GM19023 (cell line): ENCODE measurements around the gene RCAN1.
"Not testable (repeated sequence)": the region's sequence is repeated elsewhere in the genome, so short reads cannot be mapped to it uniquely, and the experiment has no call there.

Experiments used
- ATAC-seq: cut with Tn5 transposase; IDR thresholded peaks from one replicate; pipeline ENCODE4 v1.9.1; 2021; ENCODE audit warnings: mild to moderate bottlenecking, moderate library complexity; ENCODE audit not compliant: unreplicated experiment

RCAN1 gene

DNA sequence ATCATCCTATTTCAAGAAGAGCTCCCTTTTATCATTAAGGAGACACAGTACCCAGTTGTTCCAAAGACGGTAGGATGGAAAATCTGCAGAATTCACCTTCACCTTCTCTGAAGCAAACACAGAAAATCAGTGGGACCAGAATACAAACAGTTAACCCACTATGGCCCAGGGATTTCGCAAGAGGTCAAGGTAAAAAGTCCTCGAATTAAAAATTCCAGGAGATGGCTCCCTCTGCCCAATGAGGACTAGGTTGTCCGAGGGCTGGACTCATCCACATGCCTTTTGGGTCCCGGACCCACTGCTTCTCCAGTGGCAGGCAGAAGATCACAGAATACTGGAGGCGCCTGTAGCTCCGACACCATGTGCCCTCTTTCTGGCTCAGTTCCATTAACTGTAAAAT lies 42.9 kb downstream of the RCAN1 start:
- ATAC-seq = no peak

DNA sequence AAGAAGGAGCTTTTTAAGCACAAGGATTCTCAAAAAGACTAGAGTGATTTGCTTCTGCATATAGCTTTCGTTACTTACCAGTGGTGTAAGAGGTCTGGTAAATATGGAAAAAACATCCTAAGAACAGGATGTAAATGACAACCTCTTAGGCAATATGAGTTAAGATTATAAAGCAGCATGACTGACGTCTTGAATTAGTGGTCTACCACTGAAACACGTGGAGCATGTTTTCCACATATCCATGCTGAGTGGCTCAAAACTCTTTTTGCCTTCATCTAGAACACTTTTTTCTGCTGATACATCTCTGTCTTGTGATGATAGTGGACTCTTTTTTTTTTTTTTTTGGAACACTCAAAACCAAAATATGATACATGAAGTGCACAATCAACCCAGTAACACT lies 44.6 kb downstream of the RCAN1 start:
- ATAC-seq = no peak

DNA sequence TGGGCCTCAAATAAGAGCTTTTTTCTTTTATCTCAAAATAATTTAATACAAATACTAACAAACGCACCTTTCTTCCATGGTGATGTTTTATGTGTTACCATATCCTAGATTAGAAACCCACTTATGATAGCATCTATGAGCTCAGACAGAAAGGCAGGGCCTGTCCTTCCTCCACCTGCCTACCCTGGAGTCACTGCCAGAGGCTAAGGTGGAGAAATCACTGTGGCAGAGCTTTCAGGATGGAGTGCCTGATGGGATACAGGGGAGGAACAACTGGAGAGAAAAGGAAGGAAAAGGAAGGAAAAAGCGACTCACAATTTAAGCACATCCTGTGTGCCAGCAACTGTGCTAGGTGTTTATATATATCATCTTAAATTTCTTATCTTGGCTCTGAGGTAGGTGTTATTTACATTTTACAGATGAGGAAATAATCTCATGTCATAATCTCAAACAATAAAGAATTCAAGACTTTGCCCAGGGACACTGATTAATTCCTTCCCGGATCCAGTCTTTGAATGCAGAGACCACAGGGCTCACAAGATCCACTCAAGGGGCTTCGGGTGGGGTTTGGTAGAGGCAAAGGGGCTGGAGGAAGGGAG lies 45.4 kb downstream of the RCAN1 start:
- no peak for ATAC-seq

DNA sequence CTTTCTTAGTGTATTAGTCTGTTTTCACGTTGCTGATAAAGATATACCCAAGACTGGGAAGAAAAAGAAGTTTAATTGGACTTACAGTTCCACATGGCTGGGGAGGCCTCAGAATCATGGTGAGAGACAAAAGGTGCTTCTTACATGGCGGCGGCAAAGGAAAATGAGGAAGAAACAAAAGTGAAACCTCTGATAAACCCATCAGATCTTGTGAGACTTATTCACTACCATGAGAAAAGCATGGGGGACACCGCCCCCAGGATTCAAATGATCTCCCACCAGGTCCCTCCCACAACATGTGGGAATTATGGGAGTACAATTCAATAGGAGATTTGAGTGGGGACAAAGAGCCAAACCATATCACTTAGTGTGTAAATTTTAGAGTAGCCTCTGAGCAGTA lies 46.1 kb downstream of the RCAN1 start:
- not testable (repeated sequence) for ATAC-seq

DNA sequence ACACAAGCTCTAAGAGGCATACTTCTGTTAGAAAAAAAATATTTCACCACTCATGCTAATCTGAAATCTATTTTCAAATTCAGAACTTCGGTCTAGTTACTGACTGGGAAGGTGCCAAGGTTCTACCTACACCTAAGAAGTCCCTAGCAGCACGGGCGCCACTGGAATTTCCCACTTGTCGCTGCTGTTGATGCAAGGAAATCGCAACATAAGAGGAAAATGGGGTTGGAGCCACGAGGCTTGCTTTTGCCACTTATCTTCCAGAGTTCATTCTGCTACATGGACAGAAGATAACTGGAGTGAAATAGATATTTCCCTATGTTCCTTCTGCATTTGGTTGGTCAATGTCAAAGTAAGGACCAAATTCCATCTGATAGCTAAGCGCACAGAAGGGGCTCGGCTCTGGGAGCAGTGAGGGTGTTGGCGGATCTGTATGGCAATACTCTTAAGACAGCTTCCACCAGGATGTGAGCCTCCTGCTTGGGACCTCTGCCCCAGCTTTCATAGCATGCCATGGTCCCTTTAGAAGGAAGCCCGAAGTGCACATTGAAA lies 47.2 kb downstream of the RCAN1 start:
- ATAC-seq = no peak

DNA sequence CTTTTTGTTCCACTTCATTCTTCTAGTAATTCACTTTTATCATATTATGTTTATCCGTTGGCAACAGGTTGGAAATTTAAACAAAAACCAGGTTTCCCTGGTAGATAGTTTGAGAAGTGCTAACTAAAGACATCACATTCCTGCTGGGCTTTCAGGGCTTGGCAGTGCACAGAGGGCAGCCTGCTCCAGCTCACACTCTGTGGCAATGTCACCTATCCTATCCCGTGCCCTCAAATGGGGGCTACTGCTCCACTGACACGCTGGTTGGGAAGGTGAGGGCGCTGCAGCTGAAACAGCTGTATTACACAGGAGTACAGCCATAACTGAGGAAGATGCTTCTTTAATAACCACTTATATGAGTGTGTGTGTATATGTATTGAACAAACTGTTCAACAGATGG lies 49.7 kb downstream of the RCAN1 start:
- no peak for ATAC-seq

- ATAC-seq = not testable (repeated sequence)
Observed at GRCh38 chr21:34563370-34563769, 51.5 kb downstream of the RCAN1 start.

- ATAC-seq = no peak
Observed at GRCh38 chr21:34561806-34562205, 53.1 kb downstream of the RCAN1 start.

- no peak for ATAC-seq
Observed at GRCh38 chr21:34560609-34561008, 54.3 kb downstream of the RCAN1 start.

DNA sequence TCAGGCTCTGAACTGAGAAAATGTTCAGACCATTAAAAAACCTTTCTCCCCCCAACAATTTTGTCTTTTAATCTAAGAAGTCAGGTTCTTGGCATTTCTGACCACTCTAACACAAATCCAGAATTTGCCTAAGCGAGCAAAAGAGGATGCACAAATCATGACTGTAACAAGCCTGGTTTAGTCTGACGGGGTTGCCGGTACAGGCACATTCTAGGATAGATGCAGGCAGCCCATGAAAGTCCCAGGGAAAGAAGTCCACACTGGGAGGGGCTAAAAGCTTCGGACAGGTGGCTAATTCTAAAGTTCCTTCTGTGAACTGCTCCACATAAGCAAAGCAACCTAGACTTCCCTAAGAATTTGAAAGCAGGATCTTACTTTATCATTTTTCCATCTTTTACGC lies 54.9 kb downstream of the RCAN1 start:
- ATAC-seq = no peak

DNA sequence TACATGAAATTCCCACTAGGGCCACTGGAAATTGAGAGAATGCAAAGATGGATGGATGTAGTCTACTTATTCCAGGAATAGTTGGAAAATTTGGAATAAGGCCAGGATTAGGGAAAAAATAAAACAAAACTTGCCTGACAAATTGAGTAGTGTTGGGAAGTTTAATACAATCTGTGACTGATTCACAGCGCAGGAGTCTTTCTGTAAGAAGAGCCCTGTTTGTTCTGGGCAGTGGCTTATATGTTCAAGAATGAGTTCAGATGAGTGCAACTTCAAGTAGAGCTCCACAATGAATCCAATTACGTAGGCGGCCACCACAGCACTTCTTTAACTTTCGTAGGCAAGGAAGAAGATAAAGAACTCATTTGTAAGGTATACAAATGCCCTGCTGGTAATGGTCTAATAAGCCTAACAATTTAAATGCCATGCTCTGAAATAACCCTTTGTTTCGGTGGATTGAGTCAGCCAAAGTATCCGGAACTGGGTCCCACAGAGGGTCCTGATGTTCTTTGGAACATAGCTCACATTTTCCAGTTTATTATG lies 55.8 kb downstream of the RCAN1 start:
- no peak for ATAC-seq

DNA sequence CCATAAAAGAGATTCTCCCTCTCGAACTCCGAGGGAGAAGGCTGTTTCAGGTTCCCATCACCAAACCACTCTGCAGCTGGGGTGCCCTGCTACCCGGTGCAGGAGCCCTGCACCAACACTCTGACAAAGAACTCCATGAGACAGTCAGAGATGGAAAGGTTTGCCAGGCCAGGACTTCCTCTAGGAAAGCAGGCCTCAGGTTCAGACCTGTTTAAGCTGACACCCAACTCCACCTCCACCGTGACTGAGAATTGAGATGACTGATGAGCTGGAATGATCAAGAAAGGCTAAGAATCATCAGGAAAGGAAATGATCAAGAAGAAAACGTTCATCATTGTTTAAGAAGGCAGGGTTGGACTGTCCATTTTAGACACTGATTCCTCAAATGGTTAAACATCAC lies 56.7 kb downstream of the RCAN1 start:
- ATAC-seq = no peak

- ATAC-seq = no peak
Observed at GRCh38 chr21:34557261-34557660, 57.7 kb downstream of the RCAN1 start.

GRCh38 chr21:34554670-34555069 lies 60.2 kb downstream of the RCAN1 start:
- not testable (repeated sequence) for ATAC-seq

DNA sequence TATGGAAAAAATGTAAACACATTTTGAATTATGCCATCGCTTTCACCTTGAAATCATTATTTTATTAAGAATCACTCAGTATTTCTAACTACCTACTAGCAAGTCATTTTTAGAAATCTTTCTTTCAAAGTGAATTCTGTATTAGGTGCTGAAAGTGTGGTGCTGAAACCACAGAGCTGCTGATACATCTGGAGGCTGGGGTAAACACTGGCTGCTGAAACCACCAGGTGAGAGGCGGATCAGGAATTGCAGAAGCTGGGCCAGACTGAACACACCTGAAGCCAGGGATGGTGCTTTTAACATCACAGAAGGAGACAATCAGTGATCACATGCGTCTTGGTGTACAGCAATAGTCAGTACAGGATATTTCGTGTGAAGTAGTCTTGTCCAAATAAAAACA lies 60.7 kb downstream of the RCAN1 start:
- no peak for ATAC-seq

GRCh38 chr21:34553151-34553952 lies 61.6 kb downstream of the RCAN1 start:
- ATAC-seq = no peak

DNA sequence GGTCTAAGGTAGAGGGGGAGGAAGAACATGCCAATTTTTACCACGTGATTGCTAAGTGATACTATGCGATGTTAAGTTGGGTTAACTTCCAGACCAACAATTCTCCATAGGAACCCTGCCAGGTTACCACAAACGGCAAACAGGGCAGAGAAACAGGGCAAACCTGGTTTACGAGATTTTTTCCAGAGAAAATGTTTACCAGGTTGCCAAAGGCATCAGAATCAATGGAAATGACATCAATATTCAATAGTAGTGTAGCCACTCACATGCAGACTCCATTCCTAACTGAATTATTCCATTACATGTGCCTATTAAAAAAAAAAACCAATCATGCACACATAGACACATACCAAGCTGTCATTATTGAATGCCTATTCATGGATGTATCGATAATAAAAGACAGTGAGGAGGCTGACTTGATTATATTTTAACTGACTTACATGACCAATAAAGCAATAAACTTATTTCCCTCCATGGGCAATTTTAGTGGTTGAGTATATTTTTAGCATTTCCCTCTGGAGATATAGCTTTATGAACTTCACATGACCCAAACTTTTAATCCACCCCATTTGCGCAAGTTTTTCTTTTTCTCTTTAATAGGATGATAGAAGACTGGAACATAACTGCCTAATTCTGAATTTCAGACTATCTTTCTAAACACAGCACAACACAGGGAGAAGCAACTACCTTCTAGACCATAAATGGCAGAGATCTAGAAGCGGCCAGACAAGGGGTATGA lies 62.4 kb downstream of the RCAN1 start:
- no peak for ATAC-seq

DNA sequence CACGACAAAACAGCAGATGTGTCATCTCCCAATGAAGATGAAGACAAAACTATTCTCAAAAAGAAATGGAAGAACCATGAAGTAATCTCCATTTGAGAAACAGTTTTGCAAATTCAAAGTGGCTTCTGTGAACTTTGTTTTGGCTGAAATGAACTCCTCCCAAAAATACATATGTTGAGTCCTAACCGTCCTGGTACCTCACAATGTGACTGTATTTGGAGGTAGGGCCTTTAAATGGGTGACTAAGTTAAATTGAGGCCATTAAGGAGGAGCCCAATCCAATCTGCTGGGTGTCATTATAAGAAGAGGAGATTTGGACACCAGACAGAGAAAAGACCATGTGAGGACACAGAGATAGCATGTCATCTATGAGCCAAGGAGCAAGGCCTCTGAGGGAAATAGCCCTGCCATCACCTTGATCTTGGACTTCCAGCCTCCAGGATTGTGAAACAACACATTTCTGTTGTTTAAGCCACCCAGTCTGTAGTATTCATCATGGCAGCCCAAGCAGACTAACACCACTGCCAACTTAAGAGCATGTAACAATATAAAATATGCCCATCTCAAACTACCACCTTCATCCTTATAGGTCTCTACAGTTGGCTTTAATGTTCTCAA lies 64.6 kb downstream of the RCAN1 start:
- ATAC-seq = no peak

- ATAC-seq = no peak
Observed at GRCh38 chr21:34548781-34549376, 66.0 kb downstream of the RCAN1 start.

DNA sequence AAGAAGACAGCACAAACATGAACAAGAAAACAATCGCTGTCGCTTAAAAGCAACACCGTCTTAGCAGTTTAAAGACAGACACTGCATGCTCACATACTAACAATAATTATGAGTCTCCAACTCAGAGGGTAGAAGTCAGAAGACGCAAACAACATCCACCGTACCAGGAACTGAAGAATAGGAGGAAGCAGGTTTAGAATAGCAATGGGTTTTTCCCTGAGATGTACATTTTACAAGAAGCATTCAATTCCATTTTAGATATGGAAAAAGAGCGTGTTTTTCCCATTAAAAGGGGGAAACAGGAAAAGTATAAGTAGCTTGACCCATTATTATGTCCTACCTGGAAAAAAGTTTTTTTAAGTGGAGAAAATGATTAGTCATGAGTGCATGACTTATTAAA lies 68.4 kb downstream of the RCAN1 start:
- no peak for ATAC-seq
